ENCODE data around the gene EIF4H.

The EIF4H gene

GRCh38 chr7:74173074-74173473 is 1.1 kb upstream of the EIF4H start:
- ChIA-PET POLR2A (interaction anchor here (0.8 to 2.6 kb wide), 5 partner anchors 8 to 90 kb away, joined by 3 to 12 read pairs (median 7); partner anchors contain the start of gene LIMK1), CTCF (interaction anchor here (0.6 to 1.4 kb wide), 4 partner anchors 98 to 198 kb away, joined by 3 to 7 read pairs (median 3); no protein-coding TSS in a partner anchor)
- TF ChIP-seq ZNF384 (IDR thresholded peaks at IDR 0.05) (peak; percentile 91), FOXK2 (IDR thresholded peaks at IDR 0.05) (no peak)
- DNase-seq (ENCODE audit: extremely low spot score) = no peak

GRCh38 chr7:74173491-74173865 is 678 bp upstream of the EIF4H start:
- no peak for TF ChIP-seq SP1 (IDR thresholded peaks at IDR 0.05)
- no peak for TF ChIP-seq FOXA1 (IDR thresholded peaks at IDR 0.05)
- no peak for TF ChIP-seq CTBP1 (IDR thresholded peaks at IDR 0.05; ENCODE audit: borderline replicate concordance)
- TF ChIP-seq NFRKB (IDR thresholded peaks at IDR 0.05) = no peak
- no peak for TF ChIP-seq ELF4 (IDR thresholded peaks at IDR 0.05)
- no peak for TF ChIP-seq L3MBTL2 (conservative IDR thresholded peaks at IDR 0.05)
- TF ChIP-seq TARDBP (IDR thresholded peaks at IDR 0.05) = no peak
- no peak for TF ChIP-seq PKNOX1 (IDR thresholded peaks at IDR 0.05)
- TF ChIP-seq FOXK2 (IDR thresholded peaks at IDR 0.05) = no peak
- no peak for TF ChIP-seq ARNT (IDR thresholded peaks at IDR 0.05)
- no peak for TF ChIP-seq LEF1 (IDR thresholded peaks at IDR 0.05; ENCODE audit: borderline replicate concordance)
- POLR2A ChIA-PET = interaction anchor here (0.7 to 2.6 kb wide), 11 partner anchors 9 to 147 kb away, joined by 3 to 12 read pairs (median 5); partner anchors contain the start of gene LIMK1
- CTCF ChIA-PET = interaction anchor here (0.6 to 1.4 kb wide), 4 partner anchors 99 to 198 kb away, joined by 3 to 7 read pairs (median 3); no protein-coding TSS in a partner anchor

GRCh38 chr7:74174606-74175082 is 488 bp downstream of the EIF4H start:
- POLR2A ChIA-PET = interaction anchor here (0.8 to 2.6 kb wide), 12 partner anchors 9 to 105 kb away, joined by 3 to 12 read pairs (median 5); no protein-coding TSS in a partner anchor
- CTCF ChIA-PET = interaction anchor here (1.1 to 1.2 kb wide), 2 partner anchors 9 to 25 kb away, joined by 3 to 5 read pairs; no protein-coding TSS in a partner anchor
- DNase-seq (ENCODE audit: extremely low spot score) = peak; percentile 47
- TF ChIP-seq SP1 (IDR thresholded peaks at IDR 0.05) = no peak

More at GRCh38 chr7:74173491-74173865, 678 bp upstream of the EIF4H start:
- DNase-seq (ENCODE audit: extremely low spot score) = no peak

GRCh38 chr7:74175340-74175739 is 1.2 kb downstream of the EIF4H start:
- no peak for DNase-seq (ENCODE audit: extremely low spot score)
- ChIA-PET CTCF (interaction anchor here (0.7 to 1.2 kb wide), 3 partner anchors 8 to 107 kb away, joined by 3 to 5 read pairs (median 4); no protein-coding TSS in a partner anchor), POLR2A (interaction anchor here (0.9 to 2.6 kb wide), 5 partner anchors 9 to 96 kb away, joined by 5 to 12 read pairs (median 5); no protein-coding TSS in a partner anchor)

GRCh38 chr7:74176555-74176954 is 2.4 kb downstream of the EIF4H start:
- CTCF ChIA-PET = no interaction called here
- POLR2A ChIA-PET = no interaction called here
- TF ChIP-seq FOXK2 (IDR thresholded peaks at IDR 0.05) (no peak), LEF1 (IDR thresholded peaks at IDR 0.05; ENCODE audit: borderline replicate concordance) (no peak), FOXA1 (IDR thresholded peaks at IDR 0.05) (no peak), CTBP1 (IDR thresholded peaks at IDR 0.05; ENCODE audit: borderline replicate concordance) (no peak)
- DNase-seq (ENCODE audit: extremely low spot score) = no peak

More at GRCh38 chr7:74175340-74175739, 1.2 kb downstream of the EIF4H start:
- TF ChIP-seq FOXK2 (IDR thresholded peaks at IDR 0.05) = no peak
- TF ChIP-seq L3MBTL2 (conservative IDR thresholded peaks at IDR 0.05) = no peak
- TF ChIP-seq SP1 (IDR thresholded peaks at IDR 0.05) = no peak
- TF ChIP-seq BHLHE40 (IDR thresholded peaks at IDR 0.05; ENCODE audit: borderline replicate concordance) = no peak
- no peak for TF ChIP-seq ELF4 (IDR thresholded peaks at IDR 0.05)
- TF ChIP-seq PKNOX1 (IDR thresholded peaks at IDR 0.05) = no peak
- TF ChIP-seq FOXA1 (IDR thresholded peaks at IDR 0.05) = no peak
- TF ChIP-seq TARDBP (IDR thresholded peaks at IDR 0.05) = no peak
- no peak for TF ChIP-seq CTBP1 (IDR thresholded peaks at IDR 0.05; ENCODE audit: borderline replicate concordance)
- no peak for TF ChIP-seq FOXM1 (IDR thresholded peaks at IDR 0.05; ENCODE audit: borderline replicate concordance)
- TF ChIP-seq HDGF (IDR thresholded peaks at IDR 0.05; ENCODE audit: borderline replicate concordance) = no peak
- TF ChIP-seq SUZ12 (IDR thresholded peaks at IDR 0.05) = no peak
- TF ChIP-seq ARNT (IDR thresholded peaks at IDR 0.05) = no peak
- TF ChIP-seq ZNF384 (IDR thresholded peaks at IDR 0.05) = no peak
- no peak for TF ChIP-seq NFRKB (IDR thresholded peaks at IDR 0.05)
- TF ChIP-seq LEF1 (IDR thresholded peaks at IDR 0.05; ENCODE audit: borderline replicate concordance) = no peak

- TF ChIP-seq PKNOX1 (IDR thresholded peaks at IDR 0.05) (peak; percentile 53; the same call in 1 of the 2 replicates), ZNF384 (IDR thresholded peaks at IDR 0.05) (no peak)
- ChIA-PET POLR2A (interaction anchor here (1.0 to 1.9 kb wide), 3 partner anchors 12 to 99 kb away, joined by 3 to 4 read pairs (median 4); no protein-coding TSS in a partner anchor), CTCF (interaction anchor here (0.6 kb wide), 1 partner anchor 42 kb away, joined by 5 read pairs; no protein-coding TSS in a partner anchor)
- no peak for DNase-seq (ENCODE audit: extremely low spot score)
Measured at GRCh38 chr7:74178632-74179031, 4.5 kb downstream of the EIF4H start.
